Neuronal stem cell (in vitro differentiated cells): ENCODE results near the gene MED27.

Experiments
- DNase-seq: peaks from one replicate; pipeline ENCODE4 v3.0.0-alpha.2; 2013; ENCODE audit warnings: low spot score
- H2AFZ ChIP-seq: one replicate; pipeline ENCODE4 v1.6.1; 2013; ENCODE audit warnings: mild to moderate bottlenecking, low read length, inconsistent platforms
- H2AK5ac ChIP-seq: 2 replicates; pipeline ENCODE4 v1.6.1; 2013; ENCODE audit warnings: low read depth, mild to moderate bottlenecking, inconsistent platforms, low read length, moderate library complexity, mixed read lengths
- H2BK120ac ChIP-seq: 2 replicates; pipeline ENCODE4 v1.6.1; 2013; ENCODE audit warnings: low read depth, mild to moderate bottlenecking, inconsistent platforms, low read length, moderate library complexity, mixed read lengths
- H2BK12ac ChIP-seq: one replicate; pipeline ENCODE4 v1.6.1; 2013; ENCODE audit warnings: low read length, inconsistent platforms
- H2BK15ac ChIP-seq: 2 replicates; pipeline ENCODE4 v1.6.1; 2013; ENCODE audit warnings: mild to moderate bottlenecking, low read length, inconsistent platforms, mixed read lengths
- H2BK5ac ChIP-seq: one replicate; pipeline ENCODE4 v1.6.1; 2013; ENCODE audit warnings: inconsistent platforms, mild to moderate bottlenecking, low read length, moderate library complexity
- H3K14ac ChIP-seq: one replicate; pipeline ENCODE4 v1.6.1; 2013; ENCODE audit warnings: low read length, inconsistent platforms
- H3K18ac ChIP-seq: 2 replicates; pipeline ENCODE4 v1.6.1; 2013; ENCODE audit warnings: low read length, inconsistent platforms
- H3K23ac ChIP-seq: 2 replicates; pipeline ENCODE4 v1.6.1; 2013; ENCODE audit warnings: low read depth, mild to moderate bottlenecking, mixed read lengths, low read length, inconsistent platforms; ENCODE audit not compliant: poor library complexity
- H3K27ac ChIP-seq: replicated peaks from 3 replicates; pipeline ENCODE4 v1.5.1; 2013; ENCODE audit warnings: low read length, inconsistent platforms
- H3K27me3 ChIP-seq, 3 experiments: 2 replicates each; pipeline ENCODE4 v1.6.1; 2013; ENCODE audit warnings: low read length in 3 of 3, mild to moderate bottlenecking in 2 of 3, inconsistent platforms in 1 of 3, low read depth in 1 of 3, mixed read lengths in 1 of 3, moderate library complexity in 1 of 3; ENCODE audit not compliant: control insufficient read depth in 3 of 3, insufficient read depth in 3 of 3
- H3K36me3 ChIP-seq, 2 donors: replicated peaks in 1 of 2; 2 replicates each; pipeline ENCODE4 v1.6.1; 2013; ENCODE audit warnings: low read length in 2 of 2; ENCODE audit not compliant: control insufficient read depth in 2 of 2, insufficient read depth in 2 of 2
- H3K4ac ChIP-seq: 2 replicates; pipeline ENCODE4 v1.6.1; 2013; ENCODE audit warnings: inconsistent platforms, mild to moderate bottlenecking, low read length, moderate library complexity
- H3K4me1 ChIP-seq, 2 donors: 1 replicate in 1 of 2; 2 replicates in 1 of 2; pipeline ENCODE4 v1.6.1; 2013; ENCODE audit warnings: low read length in 2 of 2, low read depth in 1 of 2; ENCODE audit not compliant: control insufficient read depth in 2 of 2, insufficient read depth in 1 of 2
- H3K4me2 ChIP-seq: one replicate; pipeline ENCODE4 v1.6.1; 2013; ENCODE audit warnings: mild to moderate bottlenecking, low read length, inconsistent platforms; ENCODE audit not compliant: insufficient read depth, poor library complexity, severe bottlenecking
- H3K4me3 ChIP-seq, 2 donors: 2 replicates each; pipeline ENCODE4 v1.5.1; 2013; ENCODE audit warnings: low read length in 2 of 2, mild to moderate bottlenecking in 2 of 2, inconsistent platforms in 1 of 2, moderate library complexity in 1 of 2
- H3K79me1 ChIP-seq: one replicate; pipeline ENCODE4 v1.6.1; 2013; ENCODE audit warnings: low read depth, mild to moderate bottlenecking, inconsistent platforms, low read length, moderate library complexity
- H3K9ac ChIP-seq: one replicate; pipeline ENCODE4 v1.6.1; 2013; ENCODE audit warnings: mild to moderate bottlenecking, low read depth, low read length, inconsistent platforms; ENCODE audit not compliant: poor library complexity
- H3K9me3 ChIP-seq, 2 donors: replicated peaks in 1 of 2; 2 replicates each; pipeline versions ENCODE3 to v1.6.1; 2013; ENCODE audit warnings: low read length in 2 of 2, mild to moderate bottlenecking in 2 of 2, inconsistent platforms in 1 of 2, low read depth in 1 of 2, mixed read lengths in 1 of 2, moderate library complexity in 1 of 2; ENCODE audit not compliant: control insufficient read depth in 2 of 2, insufficient read depth in 1 of 2
- H4K8ac ChIP-seq: one replicate; pipeline ENCODE4 v1.6.1; 2013; ENCODE audit warnings: low read depth, mild to moderate bottlenecking, inconsistent platforms, low read length, moderate library complexity
- H4K91ac ChIP-seq: one replicate; pipeline ENCODE4 v1.6.1; 2013; ENCODE audit warnings: low read length, low read depth, mild to moderate bottlenecking, inconsistent platforms; ENCODE audit not compliant: poor library complexity
- WGBS, 2 donors: extraction: QIAGEN DNeasy Blood & Tissue Kit; methylation state at CpG; one replicate each; pipeline ENCODE4 v1.1.7; 2013; ENCODE audit warnings: missing lambda C conversion rate in 2 of 2, mixed read lengths in 1 of 2; ENCODE audit not compliant: insufficient read length in 2 of 2, insufficient replicate concordance in 1 of 2; ENCODE audit errors: extremely low coverage in 2 of 2; 5-methylcytosine and 5-hydroxymethylcytosine counted together

MED27 gene

DNA sequence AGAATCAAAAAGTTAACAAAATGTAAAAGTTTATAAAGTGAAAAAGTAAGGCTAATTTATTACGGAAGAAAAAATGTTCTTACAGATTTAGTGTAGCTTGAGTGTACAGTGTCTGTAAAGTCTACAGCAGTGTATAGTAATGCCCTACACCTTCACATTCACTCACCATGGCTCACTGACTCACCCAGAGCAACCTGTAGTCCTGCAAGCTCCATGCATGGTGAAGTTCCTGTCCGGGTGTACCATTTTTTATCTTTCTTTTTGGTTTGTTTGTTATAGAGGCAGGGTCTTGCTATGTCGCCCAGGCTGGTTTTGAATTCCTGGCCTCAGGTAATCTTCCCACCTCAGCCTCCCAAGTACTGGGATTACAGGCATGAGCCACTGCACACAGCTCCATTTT is 93.6 kb downstream of the MED27 start:
- Histone ChIP-seq H4K91ac (no peak overlapping the region), H3K27me3 (no peaks in the 10 kb centered on the region), H3K4me2 (no peak overlapping the region), H3K4me3 (no peak overlapping the region), H4K8ac (no peak overlapping the region), H2AFZ (no peak overlapping the region), H2BK15ac (no peak overlapping the region), H3K18ac (no peak overlapping the region), H3K79me1 (no peaks in the 10 kb centered on the region), H3K36me3 (no peaks in the 10 kb centered on the region), H2BK120ac (no peak overlapping the region), H2BK12ac (no peak overlapping the region), H3K14ac (no peak overlapping the region), H3K23ac (no peak overlapping the region), H3K4me1 (peaks cover 0 to 10% of the 10 kb centered on the region in 2 donors), H3K9me3 (no peaks in the 10 kb centered on the region), H2AK5ac (no peak overlapping the region), H2BK5ac (no peak overlapping the region), H3K27ac (no peak overlapping the region), H3K4ac (no peak overlapping the region), H3K9ac (no peak overlapping the region)
- WGBS, 2 donors = no CpG with 5 or more reads among the region's 3 CpGs
- DNase-seq = no peak

DNA sequence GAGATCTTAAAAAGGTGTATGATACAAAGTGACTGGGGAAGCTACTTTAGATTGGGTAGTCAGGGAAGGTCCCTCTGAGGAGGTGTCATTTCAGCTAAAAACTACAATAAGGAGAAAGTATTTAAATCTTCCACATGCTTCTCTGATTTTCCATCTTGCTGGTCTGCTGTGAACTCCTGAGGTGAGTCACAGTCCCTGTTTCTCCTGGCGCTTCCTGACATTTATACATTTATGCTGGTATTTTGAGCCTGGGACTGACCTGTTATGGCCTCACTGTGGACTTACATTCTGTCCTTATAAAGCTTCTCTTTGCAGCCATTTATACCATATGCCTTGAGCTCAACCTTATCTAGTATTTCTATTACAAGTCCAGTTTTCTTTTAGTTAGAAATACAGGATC is 95.1 kb downstream of the MED27 start:
- H3K27me3 ChIP-seq = no peaks in the 10 kb centered on the region
- H4K8ac ChIP-seq = no peak overlapping the region
- H3K36me3 ChIP-seq = no peaks in the 10 kb centered on the region
- no peak overlapping the region for H3K23ac ChIP-seq
- peaks cover 0 to 19% of the 10 kb centered on the region in 2 donors for H3K4me1 ChIP-seq
- H3K9me3 ChIP-seq = no peaks in the 10 kb centered on the region
- H3K14ac ChIP-seq = no peak overlapping the region
- H2AK5ac ChIP-seq = no peak overlapping the region
- no peak overlapping the region for H3K18ac ChIP-seq
- no peak overlapping the region for H2AFZ ChIP-seq
- DNase-seq = no peak
- no peak overlapping the region for H3K4ac ChIP-seq
- H2BK12ac ChIP-seq = no peak overlapping the region
- H2BK5ac ChIP-seq = no peak overlapping the region
- H2BK120ac ChIP-seq = no peak overlapping the region
- no peak overlapping the region for H3K27ac ChIP-seq
- H2BK15ac ChIP-seq = no peak overlapping the region
- no CpG with 5 or more reads among the region's 1 CpG for WGBS, 2 donors
- H3K79me1 ChIP-seq = no peaks in the 10 kb centered on the region
- H3K4me2 ChIP-seq = no peak overlapping the region
- H4K91ac ChIP-seq = no peak overlapping the region
- H3K4me3 ChIP-seq = no peak overlapping the region
- H3K9ac ChIP-seq = no peak overlapping the region

DNA sequence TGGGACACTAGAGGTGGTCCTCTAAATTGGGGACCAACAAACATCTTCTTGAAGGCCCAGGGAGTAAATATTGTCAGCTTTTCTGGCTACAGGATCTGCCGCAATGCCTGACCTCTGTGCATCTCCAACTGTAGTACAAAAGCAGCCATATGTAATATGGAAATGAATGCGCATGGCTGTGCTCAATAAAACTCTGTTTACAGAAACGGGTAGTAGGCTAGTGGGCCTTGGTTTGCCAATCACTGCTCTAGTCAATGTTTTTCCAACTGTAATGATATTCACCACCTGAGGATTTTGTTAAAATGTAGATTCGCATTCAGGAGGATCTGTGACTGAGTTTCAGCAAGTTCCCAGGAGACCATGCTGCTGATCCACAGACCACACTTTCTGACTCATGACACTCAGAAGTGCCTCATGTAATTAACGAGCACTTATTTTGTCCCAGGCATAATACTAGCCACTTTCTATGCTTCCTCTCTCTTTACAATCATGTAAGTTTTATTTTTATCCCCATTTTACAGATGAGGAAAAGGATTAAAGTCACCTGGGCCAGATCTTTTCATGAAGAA is 96.9 kb downstream of the MED27 start:
- H4K91ac ChIP-seq = no peak overlapping the region
- H2BK120ac ChIP-seq = no peak overlapping the region
- no peak overlapping the region for H2BK15ac ChIP-seq
- no peaks in the 10 kb centered on the region for H3K79me1 ChIP-seq
- H2AK5ac ChIP-seq = no peak overlapping the region
- no peak overlapping the region for H3K14ac ChIP-seq
- no peak for DNase-seq
- H3K27ac ChIP-seq = no peak overlapping the region
- no peaks in the 10 kb centered on the region for H3K9me3 ChIP-seq
- H3K4me3 ChIP-seq = no peak overlapping the region
- no peak overlapping the region for H3K23ac ChIP-seq
- H3K4me1 ChIP-seq = peaks cover 0 to 19% of the 10 kb centered on the region in 2 donors
- no CpG with 5 or more reads among the region's 5 CpGs for WGBS, 2 donors
- H3K27me3 ChIP-seq = no peaks in the 10 kb centered on the region
- H4K8ac ChIP-seq = no peak overlapping the region
- no peaks in the 10 kb centered on the region for H3K36me3 ChIP-seq
- H3K18ac ChIP-seq = no peak overlapping the region
- H3K9ac ChIP-seq = no peak overlapping the region
- H2BK12ac ChIP-seq = no peak overlapping the region
- no peak overlapping the region for H2AFZ ChIP-seq
- H2BK5ac ChIP-seq = no peak overlapping the region
- no peak overlapping the region for H3K4me2 ChIP-seq
- no peak overlapping the region for H3K4ac ChIP-seq

DNA sequence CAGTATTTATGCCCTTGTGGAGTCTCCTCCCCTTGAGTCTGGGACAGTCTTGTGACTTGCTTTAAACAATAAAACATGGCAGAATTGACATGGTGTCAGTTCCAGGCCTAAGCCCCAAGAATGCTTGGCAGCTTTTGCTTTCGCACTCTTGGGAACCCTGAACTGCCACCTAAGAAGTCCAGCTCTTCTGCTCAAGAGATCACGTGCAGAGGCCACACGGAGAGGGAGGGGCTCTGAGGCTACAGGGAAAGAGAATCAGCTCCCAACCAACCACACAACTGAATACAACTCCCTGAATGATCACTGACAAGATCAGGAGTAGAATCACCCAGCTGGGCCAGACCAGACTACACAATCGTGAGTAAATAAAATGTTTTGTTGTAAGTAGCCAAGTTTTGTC is 97.6 kb downstream of the MED27 start:
- no peak overlapping the region for H3K23ac ChIP-seq

More for the DNA sequence above, 97.6 kb downstream of the MED27 start:
- WGBS, 2 donors = no CpG with 5 or more reads among the region's 4 CpGs
- H3K4me1 ChIP-seq = peaks cover 0 to 19% of the 10 kb centered on the region in 2 donors
- no peak overlapping the region for H2BK120ac ChIP-seq
- H3K14ac ChIP-seq = no peak overlapping the region
- DNase-seq = no peak
- no peak overlapping the region for H3K9ac ChIP-seq
- H3K4me2 ChIP-seq = no peak overlapping the region
- H2AK5ac ChIP-seq = no peak overlapping the region
- H2AFZ ChIP-seq = no peak overlapping the region
- no peaks in the 10 kb centered on the region for H3K79me1 ChIP-seq
- H3K9me3 ChIP-seq = no peaks in the 10 kb centered on the region
- H4K8ac ChIP-seq = no peak overlapping the region
- no peak overlapping the region for H2BK12ac ChIP-seq
- no peaks in the 10 kb centered on the region for H3K36me3 ChIP-seq
- H3K4ac ChIP-seq = no peak overlapping the region
- H3K27me3 ChIP-seq = no peaks in the 10 kb centered on the region
- no peak overlapping the region for H2BK15ac ChIP-seq
- no peak overlapping the region for H3K4me3 ChIP-seq
- no peak overlapping the region for H4K91ac ChIP-seq
- no peak overlapping the region for H3K18ac ChIP-seq
- H3K27ac ChIP-seq = no peak overlapping the region
- H2BK5ac ChIP-seq = no peak overlapping the region
